Hindlimb muscle (tissue), 1 donor: ENCODE data around the gene PSMD11. TPM values are rescaled to one million over a fixed set of nuclear protein-coding genes. Genes with fewer than 3 reads are reported as not detected.
"Not testable (repeated sequence)": the region's sequence is repeated elsewhere in the genome, so short reads cannot be mapped to it uniquely, and the experiment has no call there.

Experiments
- DNase-seq: peaks from one replicate; pipeline ENCODE4 v3.0.0-alpha.2; 2013
- polyA plus RNA-seq: library from polyadenylated mRNA; unstranded; fragments of 120-200 nt; gene quantifications from one replicate; pipeline ENCODE4 v1.2.1, GENCODE V29; 2013; ENCODE audit not compliant: insufficient read length

Gene PSMD11
- 56.7 TPM for polyA plus RNA-seq

DNA sequence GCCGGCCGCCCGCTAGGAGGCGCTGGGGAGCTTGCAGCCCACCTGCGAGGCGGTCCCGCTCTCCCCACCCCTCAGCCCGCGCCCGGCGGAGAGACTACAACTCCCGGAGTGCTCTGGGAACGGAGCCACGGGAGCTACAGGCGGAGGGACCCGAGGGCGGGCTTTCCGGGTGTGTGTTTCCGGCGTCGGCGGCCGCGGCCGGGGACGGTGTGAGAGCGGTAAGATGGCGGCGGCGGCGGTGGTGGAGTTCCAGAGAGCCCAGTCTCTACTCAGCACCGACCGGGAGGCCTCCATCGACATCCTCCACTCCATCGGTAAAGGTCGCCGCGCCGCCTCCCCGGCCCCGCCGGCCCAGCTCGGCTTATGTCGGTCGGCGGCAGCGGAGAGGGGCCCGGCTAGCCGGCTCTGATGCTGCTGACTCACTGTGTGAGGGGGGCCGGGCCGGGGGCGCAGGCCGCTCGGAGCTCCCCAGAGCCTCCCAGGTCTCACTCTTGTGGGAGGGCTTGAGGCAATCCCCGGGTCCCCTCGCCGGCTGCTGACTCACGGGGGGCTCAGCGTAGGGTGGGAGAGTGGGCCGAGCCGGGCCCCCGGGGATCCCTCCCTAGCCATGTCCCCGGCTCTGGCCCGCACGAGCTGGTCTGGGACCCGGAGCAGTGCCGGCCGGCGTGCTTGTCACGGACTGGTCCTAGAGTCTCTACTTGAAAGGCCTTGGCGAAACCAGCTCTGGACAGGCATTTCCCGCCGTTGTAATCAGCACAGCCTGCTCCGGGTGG, at the start of gene PSMD11:
Gene PSMD11 (plus strand): TSS at position 210 of the 773 bp plus-strand sequence. CDS start 14 bp downstream, at position 224.
- DNase-seq: peak; percentile 97

DNA sequence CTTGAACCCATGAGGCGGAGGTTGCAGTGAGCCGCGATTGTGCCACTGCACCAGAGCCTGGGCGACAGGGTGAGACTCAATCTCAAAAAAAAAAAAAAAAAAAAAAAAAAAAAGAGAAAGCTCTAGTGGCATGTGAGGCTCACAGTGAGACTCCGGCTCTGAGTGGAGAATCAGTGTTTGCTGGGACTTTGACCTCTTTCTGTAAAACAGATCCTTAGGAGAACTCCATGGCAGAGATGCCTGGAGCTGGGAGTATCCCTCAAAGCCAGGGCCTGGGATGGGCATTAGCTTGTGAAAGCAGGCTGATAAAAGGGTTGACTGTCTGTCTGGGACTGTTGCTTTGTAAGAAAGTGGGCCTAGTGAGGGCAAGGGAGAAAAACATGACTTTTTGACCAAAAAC, 48.0 kb upstream of the PSMD11 start:
- no peak for DNase-seq

DNA sequence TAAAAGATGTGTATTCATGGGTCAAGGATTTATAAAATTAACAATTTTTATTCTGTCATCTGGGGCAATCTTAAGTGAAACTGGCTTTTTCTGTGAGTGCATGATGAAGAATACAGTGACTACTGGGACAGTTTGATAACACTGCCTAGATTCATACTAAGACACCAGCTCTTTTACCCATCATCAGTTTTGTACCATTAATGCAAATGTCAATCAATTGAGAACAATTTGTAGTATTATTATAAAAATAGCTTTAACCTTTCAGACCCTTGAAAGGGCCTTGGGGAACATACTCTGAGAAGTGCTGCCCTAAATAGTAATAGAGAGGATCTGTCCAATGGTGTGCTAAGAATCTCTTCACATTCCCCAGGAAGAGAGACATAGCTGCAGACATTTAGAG, 45.4 kb upstream of the PSMD11 start:
- DNase-seq: no peak

DNA sequence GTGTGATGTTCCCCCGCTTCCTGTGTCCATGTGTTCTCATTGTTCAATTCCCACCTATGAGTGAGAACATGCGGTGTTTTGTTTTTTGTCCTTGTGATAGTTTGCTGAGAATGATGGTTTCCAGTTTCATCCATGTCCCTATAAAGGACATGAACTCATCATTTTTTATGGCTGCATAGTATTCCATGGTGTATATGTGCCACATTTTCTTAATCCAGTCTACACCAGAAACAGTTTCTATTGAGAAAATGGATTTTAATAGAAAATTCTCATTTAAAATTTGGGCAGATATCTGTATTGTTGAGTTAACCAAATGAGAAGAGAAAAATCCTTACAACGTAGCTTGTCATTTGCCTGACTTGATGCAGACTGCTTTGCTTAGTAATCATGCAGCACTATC, 34.2 kb upstream of the PSMD11 start:
- DNase-seq: not testable (repeated sequence)

DNA sequence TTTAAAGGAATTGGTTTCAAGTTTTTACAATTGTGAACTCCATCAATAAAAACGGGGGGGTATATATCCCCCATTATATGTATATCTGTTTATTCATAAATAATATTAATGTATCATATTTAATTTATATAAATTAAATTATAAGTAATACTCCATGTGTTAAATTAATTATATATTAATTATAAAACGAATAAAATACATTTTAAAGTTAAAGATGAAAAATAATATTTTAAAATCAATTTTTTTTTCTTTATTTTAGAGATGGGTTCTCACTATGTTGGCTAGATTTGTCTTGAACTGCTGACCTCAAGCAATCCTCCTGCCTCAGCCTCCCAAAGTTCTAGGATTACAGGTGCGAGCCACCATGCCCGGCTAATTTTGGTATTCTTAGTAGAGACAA, 17.4 kb upstream of the PSMD11 start:
- no peak for DNase-seq

DNA sequence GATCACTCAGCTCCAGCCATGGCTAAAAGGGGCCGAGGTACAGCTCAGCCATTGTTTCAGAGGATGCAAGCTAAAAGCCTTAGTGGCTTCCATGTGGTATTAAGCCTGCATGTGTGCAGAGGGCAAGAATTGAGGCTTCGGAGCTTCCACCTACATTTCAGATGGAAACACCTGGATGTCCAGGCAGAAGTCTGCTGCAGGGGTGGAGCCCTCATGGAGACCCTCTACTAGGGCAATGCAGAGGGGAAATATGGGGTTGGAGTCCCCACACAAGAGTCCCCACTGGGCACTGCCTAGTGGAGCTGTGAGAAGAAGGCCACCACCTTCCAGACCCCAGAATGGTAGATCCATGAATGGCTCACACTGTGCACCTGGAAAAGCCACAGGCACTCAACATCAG, 14.7 kb upstream of the PSMD11 start:
- no peak for DNase-seq

DNA sequence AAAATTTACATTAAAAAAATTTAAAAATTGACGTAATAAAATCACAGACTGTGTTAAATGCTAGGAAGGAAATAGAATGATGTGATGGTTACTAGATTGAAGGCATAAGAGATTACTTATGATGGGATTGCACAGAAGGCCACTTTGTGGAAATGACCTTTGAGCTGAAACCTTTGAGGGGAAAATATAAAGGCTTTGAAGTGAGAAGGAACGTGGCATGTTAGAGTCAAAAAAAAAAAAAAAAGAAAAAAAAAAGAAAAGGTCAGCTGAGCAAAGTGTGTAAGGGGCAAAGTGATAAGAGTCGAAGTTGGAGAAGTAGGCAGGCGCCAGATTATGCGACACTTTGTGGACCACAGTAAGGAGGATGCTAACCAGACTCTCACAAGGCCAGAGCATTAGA, 3.6 kb upstream of the PSMD11 start:
- DNase-seq: no peak

DNA sequence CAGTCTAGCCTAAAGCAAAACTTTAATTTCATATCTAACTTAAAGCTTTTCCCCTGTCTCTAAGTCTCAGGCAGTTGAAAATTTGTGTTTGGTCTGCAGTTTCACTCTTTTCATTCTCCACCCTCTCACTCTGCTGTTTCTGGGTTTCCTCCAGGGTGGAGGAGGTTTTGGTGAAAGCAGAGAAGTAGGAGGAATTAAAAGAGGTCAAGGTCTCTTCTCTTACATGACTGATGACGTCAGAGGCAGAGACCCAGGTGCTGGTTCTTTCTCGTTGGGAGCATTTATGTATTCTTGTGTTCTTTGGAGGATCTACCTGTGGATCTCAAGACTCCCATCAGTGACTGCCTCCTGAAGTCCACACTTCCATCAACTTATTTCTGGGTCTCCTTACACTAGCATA, 2.4 kb upstream of the PSMD11 start:
- no peak for DNase-seq

DNA sequence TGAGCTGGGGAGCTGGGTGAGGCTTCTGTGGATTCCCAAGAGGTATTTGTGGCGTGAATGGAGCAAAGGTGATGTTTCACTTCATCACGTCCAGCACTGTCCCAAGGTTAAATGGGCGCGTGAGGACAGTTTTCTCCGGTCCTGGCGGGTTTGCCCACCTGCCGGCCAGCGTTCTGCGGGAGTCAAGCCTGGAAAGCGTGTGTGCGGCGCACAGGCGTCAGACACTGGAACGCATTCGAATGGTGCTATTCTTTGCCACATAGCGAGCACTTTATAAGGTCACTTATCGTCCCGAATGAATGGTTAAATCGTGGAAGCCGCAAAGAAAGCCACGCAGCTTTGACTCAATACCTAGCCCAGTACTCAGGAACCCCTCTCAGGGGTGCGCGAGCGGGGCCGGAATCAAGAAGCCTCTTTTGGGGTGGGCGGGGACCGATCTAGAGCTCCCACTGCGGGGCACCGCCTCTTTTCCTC, 446 bp upstream of the PSMD11 start:
- no peak for DNase-seq

DNA sequence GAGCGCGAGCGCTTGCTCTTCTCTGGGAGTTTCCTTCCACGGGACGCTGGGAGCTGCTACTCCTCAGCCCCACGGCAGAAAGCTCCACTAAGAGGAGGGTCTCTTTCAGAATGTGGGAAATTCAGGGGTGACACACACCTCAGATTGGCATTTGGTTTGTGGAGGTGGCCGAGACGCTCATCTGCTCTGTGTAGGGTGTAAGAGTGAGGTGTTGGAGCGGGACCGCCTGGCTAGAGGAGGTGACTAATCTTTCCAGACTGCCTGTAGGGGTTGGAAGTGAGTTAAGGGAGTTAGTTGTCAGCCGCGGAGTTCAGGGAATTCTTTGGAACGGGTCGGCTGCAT, 735 bp downstream of the PSMD11 start:
- peak; percentile 26 for DNase-seq

DNA sequence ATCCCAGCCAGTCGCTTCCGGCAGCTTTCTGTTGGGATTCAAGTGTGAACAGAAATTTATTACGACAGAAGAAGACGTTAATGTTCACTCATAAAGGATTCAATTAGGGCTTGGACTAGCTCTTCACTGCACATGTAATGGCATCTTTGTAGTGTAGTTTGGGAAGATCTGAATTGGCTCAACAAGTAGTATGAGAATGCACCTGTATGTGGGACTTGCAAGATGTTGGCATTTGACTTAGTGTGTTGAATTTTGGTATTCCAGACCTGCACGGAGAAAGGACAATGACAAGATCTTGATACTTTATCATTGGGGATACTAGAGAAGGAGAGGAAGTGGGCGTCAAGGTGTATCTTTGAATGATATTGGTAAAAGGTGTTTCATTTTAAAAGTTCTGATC, 1.2 kb downstream of the PSMD11 start:
- DNase-seq: no peak

DNA sequence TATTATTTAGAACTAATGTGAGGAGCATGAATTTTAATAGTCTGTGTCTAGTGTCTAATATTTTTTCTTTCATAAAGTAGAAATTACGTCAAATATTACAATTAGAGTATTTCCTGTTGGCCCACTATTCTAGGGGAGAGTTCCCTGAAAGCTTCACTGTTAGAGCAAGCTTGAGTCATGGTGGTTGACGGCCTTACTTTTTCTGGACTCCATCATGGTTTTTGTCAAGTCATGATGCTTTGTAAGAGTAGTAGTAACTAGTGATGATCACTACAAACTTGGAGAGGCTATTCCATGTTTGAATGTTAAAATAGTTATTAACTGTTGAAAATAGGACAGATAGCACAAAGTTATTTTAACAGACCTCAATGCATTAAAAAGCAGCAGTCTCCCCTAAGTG, 1.7 kb downstream of the PSMD11 start:
- DNase-seq: no peak

DNA sequence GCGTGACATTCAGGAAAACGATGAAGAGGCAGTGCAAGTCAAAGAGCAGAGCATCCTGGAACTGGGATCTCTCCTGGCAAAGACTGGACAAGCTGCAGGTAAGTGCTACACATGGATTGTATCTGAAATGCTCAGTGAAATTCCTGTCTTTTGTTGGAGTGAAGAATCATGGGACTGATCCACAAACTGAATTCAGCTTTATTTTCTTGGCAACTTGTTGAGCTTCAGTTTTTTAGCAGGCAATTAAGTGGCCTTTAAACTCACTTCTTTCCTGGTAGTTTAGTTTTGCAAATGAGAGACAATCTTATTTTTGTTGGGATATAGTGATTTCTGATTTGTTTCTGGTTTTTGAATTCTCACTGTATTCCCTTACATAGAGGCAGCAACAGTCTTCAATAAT, 2.6 kb downstream of the PSMD11 start:
- DNase-seq: no peak

DNA sequence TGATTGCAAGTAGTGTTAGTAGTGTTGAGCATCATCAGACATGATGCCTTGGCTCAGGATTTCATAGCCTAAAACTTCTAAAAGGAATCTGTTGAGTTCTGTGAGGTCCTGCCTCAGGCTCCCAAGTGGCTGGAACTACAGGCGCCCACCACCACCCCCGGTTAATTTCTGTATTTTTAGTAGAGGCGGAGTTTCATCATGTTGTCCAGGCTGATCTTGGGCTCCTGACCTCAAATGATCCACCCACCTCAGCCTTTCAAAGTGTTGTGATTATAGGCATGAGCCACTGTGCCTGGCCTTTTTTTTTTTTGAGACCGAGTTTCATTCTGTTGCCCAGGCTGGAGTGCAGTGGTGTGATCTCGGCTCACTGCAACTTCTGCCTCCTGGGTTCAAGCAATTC, 5.7 kb downstream of the PSMD11 start:
- no peak for DNase-seq

DNA sequence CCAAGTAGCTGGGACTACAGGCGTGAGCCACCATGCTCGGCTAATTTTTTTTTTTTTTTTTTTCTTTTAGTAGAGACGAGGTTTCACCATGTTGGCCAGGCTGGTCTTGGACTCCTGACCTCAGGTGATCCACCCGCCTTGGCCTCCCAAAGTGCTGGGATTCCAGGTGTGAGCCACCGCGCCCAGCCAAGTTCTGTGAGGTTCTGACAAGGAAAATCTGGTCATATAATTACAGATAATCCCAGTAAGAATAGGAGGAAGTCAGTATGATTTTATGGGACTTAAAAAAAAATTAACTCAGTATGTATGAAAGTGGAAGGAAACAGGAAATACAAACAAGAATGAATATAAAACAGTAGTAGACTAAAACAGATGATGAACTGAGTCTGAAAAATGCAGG, 6.1 kb downstream of the PSMD11 start:
- DNase-seq: not testable (repeated sequence)

DNA sequence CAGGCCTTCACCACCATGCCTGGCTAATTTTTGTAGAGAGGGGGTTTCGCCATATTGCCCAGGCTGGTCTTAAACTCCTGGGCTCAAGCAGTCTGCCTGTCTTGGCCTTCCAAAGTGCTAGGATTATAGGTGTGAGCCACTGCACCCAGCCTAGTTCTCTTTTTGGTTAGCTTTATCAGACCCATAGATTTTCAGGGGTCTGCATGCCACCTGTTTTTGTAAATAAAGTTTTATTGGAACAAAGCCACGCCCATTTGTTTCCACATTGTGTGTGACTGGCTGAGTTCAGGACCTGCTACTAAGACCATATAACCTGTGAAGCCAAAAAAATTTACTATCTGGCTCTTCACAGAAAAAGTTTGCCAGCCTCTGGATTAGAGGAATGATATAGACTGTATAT, 7.6 kb downstream of the PSMD11 start:
- DNase-seq: no peak

DNA sequence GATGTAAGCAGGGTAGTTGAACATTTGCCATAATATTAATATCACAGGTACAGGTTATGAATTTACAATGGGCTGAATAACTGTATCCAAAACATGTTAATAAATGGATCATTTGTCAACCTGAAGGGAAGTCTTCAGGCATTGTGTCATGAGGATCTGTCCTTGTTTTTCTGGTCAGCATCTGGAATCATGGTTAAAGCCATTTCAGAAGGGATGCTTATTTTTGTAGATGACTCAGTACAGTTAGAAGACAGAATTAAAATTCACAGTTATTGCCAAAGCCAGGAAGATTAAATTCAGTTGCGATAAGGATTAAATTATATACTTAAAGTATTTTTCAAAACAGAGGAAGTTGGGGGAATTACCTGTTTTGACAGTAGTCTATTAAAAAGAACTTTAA, 8.0 kb downstream of the PSMD11 start:
- no peak for DNase-seq

DNA sequence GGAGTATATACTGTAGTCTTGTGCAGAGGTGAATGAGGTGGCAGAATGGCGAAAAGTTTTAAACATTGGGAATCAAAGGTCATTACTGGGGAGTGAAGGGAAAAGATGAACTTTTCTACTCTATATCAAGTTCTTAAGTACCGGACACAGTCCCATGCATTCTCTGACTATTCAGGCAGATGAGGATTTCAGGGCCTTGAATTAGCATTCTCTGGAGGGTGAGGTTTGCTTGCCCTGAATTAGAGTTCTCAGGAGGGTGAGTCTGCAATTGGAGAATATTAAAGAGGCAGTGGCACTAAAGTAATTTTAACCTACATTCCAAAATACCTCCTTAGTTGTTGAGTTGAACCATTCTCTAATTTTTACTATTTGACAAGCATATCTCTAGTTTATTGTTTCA, 9.1 kb downstream of the PSMD11 start:
- no peak for DNase-seq

DNA sequence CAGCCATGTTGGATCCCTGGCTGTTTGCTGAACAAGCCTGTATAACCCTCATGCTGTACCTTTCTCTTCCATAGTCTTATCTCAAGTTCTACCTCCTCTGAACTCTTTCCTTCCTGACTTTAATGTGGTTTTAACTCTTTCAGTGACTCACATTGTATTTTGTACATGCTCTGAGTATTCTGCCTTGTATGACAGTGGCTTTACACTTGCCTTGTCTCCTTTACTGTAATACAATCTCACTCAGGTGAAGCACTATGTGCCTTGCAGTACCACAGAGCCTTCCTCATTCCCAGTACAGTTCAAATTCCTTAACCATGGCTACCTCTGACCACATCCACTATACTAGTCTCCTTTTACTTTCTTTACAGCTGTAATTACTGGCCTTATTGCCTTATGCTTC, 14.1 kb downstream of the PSMD11 start:
- no peak for DNase-seq

DNA sequence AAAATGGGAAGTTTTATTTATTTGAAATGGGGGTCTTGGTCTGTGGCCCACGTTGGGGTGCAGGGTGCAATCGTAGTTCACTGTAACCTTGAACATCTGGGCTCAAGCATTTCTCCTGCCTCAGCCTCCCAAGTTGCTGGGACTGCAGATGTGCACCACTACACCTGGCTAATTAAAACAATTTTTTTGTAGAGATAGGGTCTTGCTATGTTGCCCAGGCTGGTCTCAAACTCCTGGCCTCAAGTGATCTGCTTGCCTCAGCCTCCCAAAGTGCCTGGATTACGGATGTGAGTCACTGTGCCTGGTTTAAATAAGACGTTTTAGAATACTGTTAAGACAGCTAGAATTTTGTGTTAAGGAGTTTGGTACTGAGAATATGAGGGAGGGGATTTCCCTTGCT, 15.7 kb downstream of the PSMD11 start:
- DNase-seq: no peak

DNA sequence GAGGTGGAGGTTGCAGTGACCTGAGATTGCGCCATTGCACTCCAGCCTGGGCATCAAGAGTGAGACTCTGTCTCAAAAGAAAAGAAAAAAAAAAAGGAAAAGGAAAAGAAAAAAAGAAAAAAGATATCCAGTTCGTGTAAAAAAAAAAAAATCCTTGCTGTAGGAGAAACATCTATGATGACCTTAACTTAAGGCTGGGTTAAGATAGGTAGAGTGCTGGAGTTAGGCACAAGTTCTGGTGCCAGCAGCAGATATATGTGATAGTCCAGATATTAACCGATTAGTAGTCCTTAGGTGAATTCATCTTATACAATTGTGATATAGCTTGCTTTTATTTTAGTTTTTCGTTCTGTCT, 17.2 kb downstream of the PSMD11 start:
- DNase-seq: no peak

DNA sequence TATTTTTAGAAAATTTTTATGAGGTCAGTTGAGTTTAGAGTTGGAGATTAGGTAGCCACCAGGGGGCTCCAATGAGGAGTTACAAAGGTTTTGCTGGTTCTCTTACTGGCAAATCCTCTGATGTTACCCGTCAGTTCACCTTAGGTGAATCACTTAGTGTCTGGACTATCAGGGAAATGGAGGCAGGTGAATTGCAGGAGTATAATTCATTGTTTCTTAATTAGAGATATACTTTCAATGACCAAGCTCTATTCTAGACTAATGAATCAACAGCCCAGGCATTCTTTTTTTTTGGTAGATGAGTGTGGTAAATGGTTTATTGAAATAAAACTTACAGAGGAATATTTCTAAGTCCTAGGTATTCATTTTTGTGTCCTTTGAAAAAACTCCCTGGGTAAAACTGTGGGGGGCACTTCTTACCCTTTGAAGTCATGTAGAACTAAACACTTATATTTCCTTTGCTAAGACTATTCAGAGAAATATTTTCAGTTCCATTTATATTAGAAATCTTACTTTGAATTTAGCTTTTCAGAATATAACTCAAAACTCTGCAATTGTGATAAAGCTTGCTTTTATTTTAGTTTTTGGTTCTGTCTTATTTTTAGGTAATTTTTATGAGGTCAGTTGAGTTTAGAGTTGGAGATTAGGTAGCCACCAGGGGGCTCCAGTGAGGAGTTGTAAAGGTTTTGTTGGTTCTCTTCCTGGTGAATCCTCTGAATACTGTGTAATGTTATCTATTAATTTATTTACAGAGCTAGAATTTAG, 17.7 kb downstream of the PSMD11 start:
- no peak for DNase-seq

DNA sequence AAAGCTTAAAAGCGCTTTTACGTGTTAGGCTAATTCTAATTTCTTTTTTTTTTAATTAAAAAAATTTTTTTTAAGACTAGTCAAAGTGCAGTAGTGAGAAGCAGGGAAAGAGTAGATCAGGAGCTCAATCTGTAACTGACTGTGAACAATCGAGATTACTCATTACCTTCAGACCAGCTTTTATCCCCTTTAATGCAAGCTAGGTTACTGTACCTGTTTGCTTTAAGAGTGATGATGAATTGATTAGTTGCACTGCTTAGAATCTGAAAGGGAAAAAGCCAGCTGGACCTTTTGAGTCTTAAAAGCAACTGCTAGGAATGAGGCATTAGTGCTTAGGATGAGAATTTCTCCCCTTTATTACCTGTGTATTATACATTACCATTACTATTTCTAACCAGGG, 19.0 kb downstream of the PSMD11 start:
- no peak for DNase-seq

DNA sequence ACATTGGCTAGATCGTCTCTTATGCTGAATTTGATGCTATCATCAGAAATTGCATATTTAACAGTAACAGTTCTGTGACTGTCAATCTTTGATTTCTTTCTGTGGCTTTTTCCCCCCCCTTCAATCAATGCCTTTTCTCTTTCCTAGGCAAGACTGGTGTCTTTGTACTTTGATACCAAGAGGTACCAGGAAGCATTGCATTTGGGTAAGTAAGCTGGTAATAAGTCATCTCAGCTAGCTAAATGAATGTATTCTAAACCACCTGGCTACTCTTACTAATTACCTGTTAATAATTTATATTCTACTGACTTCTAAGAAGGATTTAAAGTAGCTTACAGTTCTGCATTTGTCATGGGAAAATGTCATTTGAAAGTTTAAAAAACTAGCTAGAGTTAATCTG, 20.1 kb downstream of the PSMD11 start:
- DNase-seq: no peak
